K562 (cell line): ENCODE results near the gene AZU1. TPM values are rescaled to one million over a fixed set of nuclear protein-coding genes. Genes with fewer than 3 reads are reported as not detected.
A peak's percentile ranks its signal among the peaks of the same experiment; 100 is the strongest.

Experiments
- ATF1 ChIP-seq, 2 experiments: fragments of 450-650 bp in 1 of 2; IDR thresholded peaks; 2 replicates each; pipeline ENCODE4 v1.6.1; 2016; ENCODE audit warnings: missing compliant biosample characterization in 1 of 2, missing genetic modification characterization in 1 of 2
- DMBX1 ChIP-seq: fragments of 250-450 bp; sonication (Bioruptor Pico); IDR thresholded peaks from 2 replicates; pipeline ENCODE4 v1.8.0; 2022; ENCODE audit warnings: inconsistent platforms, mild to moderate bottlenecking, moderate library complexity, borderline replicate concordance
- DNMT1 ChIP-seq: fragments of 450-650 bp; IDR thresholded peaks from 2 replicates; pipeline ENCODE4 v1.6.1; 2016; ENCODE audit warnings: antibody characterized with exemption, mild to moderate bottlenecking
- GATAD2A ChIP-seq: fragments of 450-650 bp; IDR thresholded peaks from 2 replicates; pipeline ENCODE4 v1.6.1; 2017
- HMGN3 ChIP-seq: IDR thresholded peaks from 2 replicates; pipeline ENCODE4 v1.6.1; 2011; ENCODE audit warnings: borderline replicate concordance, low read depth, mild to moderate bottlenecking, mixed read lengths, low read length; ENCODE audit not compliant: insufficient read length; ENCODE audit errors: extremely low read depth
- L3MBTL2 ChIP-seq: fragments of 450-650 bp; IDR thresholded peaks from 2 replicates; pipeline ENCODE4 v1.6.1; 2016; ENCODE audit warnings: mild to moderate bottlenecking, moderate library complexity
- MAZ ChIP-seq, 2 experiments: fragments of 450-650 bp in 1 of 2; sonication (generic) in 1 of 2; formaldehyde crosslinking; IDR thresholded peaks in 1 of 2; conservative IDR thresholded peaks in 1 of 2; 2 replicates each; pipeline versions ENCODE4 v1.4.0 to v1.5.0; 2020; ENCODE audit warnings: mild to moderate bottlenecking in 1 of 2, missing genetic modification reagents in 1 of 2
- MCM5 ChIP-seq: fragments of 450-650 bp; IDR thresholded peaks from 2 replicates; pipeline ENCODE4 v1.6.1; 2016; ENCODE audit warnings: low read depth
- PHF8 ChIP-seq: fragments of 200-600 bp; sonication (generic); IDR thresholded peaks from 2 replicates; pipeline ENCODE4 v1.6.1; 2012; ENCODE audit warnings: mixed run types, mild to moderate bottlenecking, inconsistent platforms, low read length, moderate library complexity, borderline replicate concordance
- POLR2G ChIP-seq: fragments of 200-400 bp; formaldehyde crosslinking; IDR thresholded peaks from 2 replicates; pipeline ENCODE4 v1.6.1; 2017; ENCODE audit warnings: low read depth, mild to moderate bottlenecking, antibody characterized with exemption, low read length, moderate library complexity
- SUPT5H ChIP-seq: fragments of 450-650 bp; IDR thresholded peaks from 2 replicates; pipeline ENCODE4 v1.6.1; 2016
- TEAD4 ChIP-seq, 2 experiments: sonication (generic) in 1 of 2; formaldehyde crosslinking in 1 of 2; IDR thresholded peaks; 2 replicates each; pipeline versions ENCODE4 v1.6.1 to v1.8.0; 2012 to 2022; ENCODE audit warnings: borderline replicate concordance in 1 of 2, inconsistent platforms in 1 of 2, low read length in 1 of 2, mild to moderate bottlenecking in 1 of 2, missing genetic modification reagents in 1 of 2
- ZBTB17 ChIP-seq: fragments of 450-650 bp; formaldehyde crosslinking; IDR thresholded peaks from 2 replicates; pipeline ENCODE4 v1.4.0; 2020; ENCODE audit warnings: mild to moderate bottlenecking
- ZFX ChIP-seq: sonication (generic); formaldehyde crosslinking; IDR thresholded peaks from 2 replicates; pipeline ENCODE4 v1.8.0; 2022; ENCODE audit warnings: mild to moderate bottlenecking, missing genetic modification reagents, moderate library complexity
- ZNF232 ChIP-seq: sonication (generic); formaldehyde crosslinking; IDR thresholded peaks from 2 replicates; pipeline ENCODE4 v1.8.0; 2022; ENCODE audit warnings: mild to moderate bottlenecking, missing genetic modification reagents
- ZNF253 ChIP-seq: fragments of 250-450 bp; sonication (Bioruptor Pico); conservative IDR thresholded peaks from 2 replicates; pipeline ENCODE4 v1.6.1; 2021; ENCODE audit warnings: mild to moderate bottlenecking
- ZNF584 ChIP-seq: fragments of 200-800 bp; sonication (Bioruptor generic); IDR thresholded peaks from 2 replicates; pipeline ENCODE4 v1.6.1; 2016; ENCODE audit warnings: low read depth, mild to moderate bottlenecking, missing genetic modification characterization, missing compliant biosample characterization
- polyA plus RNA-seq, 8 experiments: library from polyadenylated mRNA; depleted of rRNA in 4 of 8; stranded (reverse) in 5 of 8; unstranded in 3 of 8; fragments of >200 nt; fragmentation: Nextera tagmentation in 2 of 8; fragmentation: Illumina TruSeq in 1 of 8; extraction: Ambion mirVana in 2 of 8; extraction: Trizol in 1 of 8; gene quantifications; 2 replicates each; pipeline versions ENCODE4 v1.2.1 to v1.2.3, GENCODE V29; 2011 to 2014; ENCODE audit warnings: inconsistent platforms in 1 of 8, missing spikeins in 1 of 8
- total RNA-seq, 7 experiments: library from RNA; depleted of rRNA in 6 of 7; stranded (reverse); fragments of >200 nt in 6 of 7; fragmentation: Illumina TruSeq in 2 of 7; extraction: Trizol in 2 of 7; gene quantifications; 2 replicates each; pipeline versions ENCODE4 v1.2.1 to v1.2.3, GENCODE V29; 2011 to 2021; ENCODE audit warnings: low replicate concordance in 1 of 7
- TF ChIP-seq, protein P1 (sequence below): sonication (generic); formaldehyde crosslinking; IDR thresholded peaks from 2 replicates; pipeline ENCODE4 v1.8.1; 2023; ENCODE audit warnings: mild to moderate bottlenecking, missing genetic modification reagents
- TF ChIP-seq, protein P2 (sequence below): IDR thresholded peaks from 2 replicates; pipeline ENCODE4 v1.6.1; 2014; ENCODE audit warnings: antibody characterized with exemption
- TF ChIP-seq, protein P3 (sequence below): fragments of 250-450 bp; sonication (Bioruptor Pico); IDR thresholded peaks from 2 replicates; pipeline ENCODE4 v1.8.0; 2021; ENCODE audit warnings: borderline replicate concordance, mild to moderate bottlenecking, moderate library complexity; ENCODE audit not compliant: poor library complexity, severe bottlenecking

Gene AZU1
- total and polyA plus RNA-seq, 9 of the 15 experiments (the other 6 are each of a cell fraction or from before 2014, with no cell fraction given) = 0.29 to 1.9 (median 0.59) TPM; not detected in 3

DNA sequence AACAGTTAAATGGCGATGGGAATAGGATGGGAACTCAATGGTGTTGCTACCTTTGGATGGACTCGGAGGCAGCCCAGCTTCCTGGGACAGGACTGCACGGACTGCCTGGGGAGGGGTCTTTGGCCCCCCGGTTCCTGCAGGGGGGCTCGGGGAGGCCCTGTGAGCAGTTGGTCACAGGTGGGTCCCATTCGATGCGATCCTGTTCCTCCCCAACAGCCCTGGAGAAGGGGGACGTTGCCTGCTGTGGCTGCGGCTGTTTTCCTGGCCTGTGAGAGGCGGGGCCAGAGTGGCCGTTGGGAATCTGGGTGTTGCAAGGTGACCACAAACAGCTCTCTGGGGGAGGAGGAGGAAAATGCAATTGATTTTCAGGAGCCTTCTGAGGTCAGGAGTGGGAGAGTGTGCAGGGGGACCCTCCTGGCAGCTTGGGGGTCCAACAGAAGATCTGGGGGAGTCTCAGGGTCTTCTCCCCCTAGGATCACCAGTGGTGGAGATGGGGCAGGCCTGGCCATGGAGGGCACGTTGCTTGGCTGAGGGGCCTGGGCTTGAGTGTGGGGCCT, 4.0 kb upstream of the AZU1 start (continued):
- TF ChIP-seq ZBTB17 (CRISPR knock-in tag) = peak; percentile 78; the same call in 1 of the 2 replicates
- TF ChIP-seq, protein P1, sequence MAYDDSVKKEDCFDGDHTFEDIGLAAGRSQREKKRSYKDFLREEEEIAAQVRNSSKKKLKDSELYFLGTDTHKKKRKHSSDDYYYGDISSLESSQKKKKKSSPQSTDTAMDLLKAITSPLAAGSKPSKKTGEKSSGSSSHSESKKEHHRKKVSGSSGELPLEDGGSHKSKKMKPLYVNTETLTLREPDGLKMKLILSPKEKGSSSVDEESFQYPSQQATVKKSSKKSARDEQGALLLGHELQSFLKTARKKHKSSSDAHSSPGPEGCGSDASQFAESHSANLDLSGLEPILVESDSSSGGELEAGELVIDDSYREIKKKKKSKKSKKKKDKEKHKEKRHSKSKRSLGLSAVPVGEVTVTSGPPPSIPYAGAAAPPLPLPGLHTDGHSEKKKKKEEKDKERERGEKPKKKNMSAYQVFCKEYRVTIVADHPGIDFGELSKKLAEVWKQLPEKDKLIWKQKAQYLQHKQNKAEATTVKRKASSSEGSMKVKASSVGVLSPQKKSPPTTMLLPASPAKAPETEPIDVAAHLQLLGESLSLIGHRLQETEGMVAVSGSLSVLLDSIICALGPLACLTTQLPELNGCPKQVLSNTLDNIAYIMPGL (CRISPR knock-in tag) = no peak
- no peak for TF ChIP-seq DNMT1
- peak; percentile 82 to 92 for TF ChIP-seq MAZ (CRISPR knock-in tag; conservative IDR thresholded peaks at IDR 0.05 in 1 of 2, IDR thresholded peaks at IDR 0.05 in 1 of 2)
- TF ChIP-seq, protein P2, sequence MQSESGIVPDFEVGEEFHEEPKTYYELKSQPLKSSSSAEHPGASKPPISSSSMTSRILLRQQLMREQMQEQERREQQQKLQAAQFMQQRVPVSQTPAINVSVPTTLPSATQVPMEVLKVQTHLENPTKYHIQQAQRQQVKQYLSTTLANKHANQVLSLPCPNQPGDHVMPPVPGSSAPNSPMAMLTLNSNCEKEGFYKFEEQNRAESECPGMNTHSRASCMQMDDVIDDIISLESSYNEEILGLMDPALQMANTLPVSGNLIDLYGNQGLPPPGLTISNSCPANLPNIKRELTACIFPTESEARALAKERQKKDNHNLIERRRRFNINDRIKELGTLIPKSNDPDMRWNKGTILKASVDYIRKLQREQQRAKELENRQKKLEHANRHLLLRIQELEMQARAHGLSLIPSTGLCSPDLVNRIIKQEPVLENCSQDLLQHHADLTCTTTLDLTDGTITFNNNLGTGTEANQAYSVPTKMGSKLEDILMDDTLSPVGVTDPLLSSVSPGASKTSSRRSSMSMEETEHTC = no peak
- TF ChIP-seq DMBX1 (CRISPR knock-in tag) = 0 out of 2 replicates have a peak, but pooled peaks have one; percentile 20
- peak; percentile 75 for TF ChIP-seq ZFX (CRISPR knock-in tag)
- TF ChIP-seq GATAD2A = peak; percentile 68; the same call in 1 of the 2 replicates
- TF ChIP-seq PHF8 = peak; percentile 55; the same call in 1 of the 2 replicates
- TF ChIP-seq ATF1 (CRISPR knock-in tag; IDR thresholded peaks at IDR 0.05) = no peak
- peak; percentile 42; the same call in 1 of the 2 replicates for TF ChIP-seq ATF1 (tag; IDR thresholded peaks at IDR 0.05)
- no peak for TF ChIP-seq MCM5
- TF ChIP-seq POLR2G = peak; percentile 76
- TF ChIP-seq TEAD4 (IDR thresholded peaks at IDR 0.05; ENCODE audit: low read length) = peak; percentile 56; the same call in 1 of the 2 replicates
- no peak for TF ChIP-seq TEAD4 (CRISPR knock-in tag; IDR thresholded peaks at IDR 0.05; ENCODE audit: borderline replicate concordance)
- TF ChIP-seq ZNF232 (CRISPR knock-in tag) = no peak
- TF ChIP-seq, protein P3, sequence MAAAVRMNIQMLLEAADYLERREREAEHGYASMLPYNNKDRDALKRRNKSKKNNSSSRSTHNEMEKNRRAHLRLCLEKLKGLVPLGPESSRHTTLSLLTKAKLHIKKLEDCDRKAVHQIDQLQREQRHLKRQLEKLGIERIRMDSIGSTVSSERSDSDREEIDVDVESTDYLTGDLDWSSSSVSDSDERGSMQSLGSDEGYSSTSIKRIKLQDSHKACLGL (CRISPR knock-in tag) = no peak
- peak; percentile 44 for TF ChIP-seq HMGN3
- TF ChIP-seq ZNF584 = peak; percentile 7; the same call in 1 of the 2 replicates
- TF ChIP-seq L3MBTL2 = peak; percentile 43
- peak; percentile 60; the same call in 1 of the 2 replicates for TF ChIP-seq SUPT5H
- TF ChIP-seq ZNF253 (CRISPR knock-in tag) = no peak
